Type B pancreatic cell (in vitro differentiated cells): Measurements from ENCODE around the gene EEF1A2. TPM values are rescaled to one million over a fixed set of nuclear protein-coding genes. Genes with fewer than 3 reads are reported as not detected.

Experiments
- DNase-seq: peaks from one replicate; pipeline ENCODE4 v3.0.0; 2021; ENCODE audit warnings: mixed read lengths; ENCODE audit not compliant: unreplicated experiment; ENCODE audit errors: extremely low spot score
- H3K27ac Mint-ChIP-seq: 2 replicates; pipeline ENCODE4 v1.8.0; 2021; ENCODE audit warnings: mild to moderate bottlenecking, mixed read lengths
- H3K27me3 Mint-ChIP-seq: 2 replicates; pipeline ENCODE4 v1.8.0; 2021; ENCODE audit warnings: mixed read lengths
- H3K36me3 Mint-ChIP-seq: 2 replicates; pipeline ENCODE4 v1.8.0; 2021; ENCODE audit warnings: mixed read lengths
- H3K4me1 Mint-ChIP-seq: one replicate; pipeline ENCODE4 v1.8.0; 2021; ENCODE audit warnings: mixed read lengths; ENCODE audit not compliant: unreplicated experiment
- H3K4me3 Mint-ChIP-seq: 2 replicates; pipeline ENCODE4 v1.8.0; 2021; ENCODE audit warnings: mild to moderate bottlenecking, mixed read lengths
- H3K9me3 Mint-ChIP-seq: 2 replicates; pipeline ENCODE4 v1.8.0; 2021; ENCODE audit warnings: mixed read lengths
- CTCF ChIP-seq: fragments of 200-600 bp; sonication (generic); conservative IDR thresholded peaks from 2 replicates; pipeline ENCODE4 v1.5.0; 2021; ENCODE audit warnings: antibody characterized with exemption, mild to moderate bottlenecking
- total RNA-seq: library from RNA; stranded (reverse); gene quantifications from 2 replicates; pipeline ENCODE4 v1.2.1, GENCODE V29; 2021; ENCODE audit warnings: low replicate concordance

Gene EEF1A2
- total RNA-seq, 1 donor from 2014 or later, result 20.5 TPM

DNA sequence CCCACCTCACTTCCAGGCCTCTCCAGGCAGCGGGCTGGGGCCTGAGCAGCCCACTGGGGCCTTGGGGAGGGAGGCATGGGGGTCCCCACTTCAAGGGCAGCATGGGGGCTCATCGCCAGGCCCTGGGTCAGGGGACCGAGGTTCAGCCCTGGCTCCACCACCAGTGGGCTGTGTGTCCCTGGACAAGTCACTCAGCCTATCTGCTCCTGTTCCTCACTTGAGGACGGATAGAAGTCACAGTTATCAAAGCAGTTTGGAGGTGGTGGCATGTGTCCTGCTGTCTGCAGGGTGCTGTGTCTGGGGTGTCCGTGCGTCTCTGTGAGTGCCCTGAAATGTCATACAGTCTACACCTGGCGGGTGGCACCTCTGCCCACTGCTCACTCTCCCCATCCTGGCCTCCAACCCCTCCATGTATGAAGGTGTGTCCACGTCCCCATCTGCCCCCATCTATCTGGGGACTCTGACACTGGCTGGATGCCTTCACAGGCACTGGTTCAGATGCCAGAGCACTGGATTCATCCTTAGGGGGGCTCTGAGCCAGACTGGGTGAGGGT lies 3.6 kb downstream of the EEF1A2 start:
- Mint-ChIP-seq H3K27me3 (peaks cover 13% of the 10 kb centered on the region), H3K4me3 (no peak overlapping the region), H3K36me3 (no peaks in the 10 kb centered on the region), H3K27ac (no peak overlapping the region), H3K4me1 (no peaks in the 10 kb centered on the region), H3K9me3 (no peaks in the 10 kb centered on the region)
- TF ChIP-seq CTCF, result no peak
- no peak for DNase-seq

DNA sequence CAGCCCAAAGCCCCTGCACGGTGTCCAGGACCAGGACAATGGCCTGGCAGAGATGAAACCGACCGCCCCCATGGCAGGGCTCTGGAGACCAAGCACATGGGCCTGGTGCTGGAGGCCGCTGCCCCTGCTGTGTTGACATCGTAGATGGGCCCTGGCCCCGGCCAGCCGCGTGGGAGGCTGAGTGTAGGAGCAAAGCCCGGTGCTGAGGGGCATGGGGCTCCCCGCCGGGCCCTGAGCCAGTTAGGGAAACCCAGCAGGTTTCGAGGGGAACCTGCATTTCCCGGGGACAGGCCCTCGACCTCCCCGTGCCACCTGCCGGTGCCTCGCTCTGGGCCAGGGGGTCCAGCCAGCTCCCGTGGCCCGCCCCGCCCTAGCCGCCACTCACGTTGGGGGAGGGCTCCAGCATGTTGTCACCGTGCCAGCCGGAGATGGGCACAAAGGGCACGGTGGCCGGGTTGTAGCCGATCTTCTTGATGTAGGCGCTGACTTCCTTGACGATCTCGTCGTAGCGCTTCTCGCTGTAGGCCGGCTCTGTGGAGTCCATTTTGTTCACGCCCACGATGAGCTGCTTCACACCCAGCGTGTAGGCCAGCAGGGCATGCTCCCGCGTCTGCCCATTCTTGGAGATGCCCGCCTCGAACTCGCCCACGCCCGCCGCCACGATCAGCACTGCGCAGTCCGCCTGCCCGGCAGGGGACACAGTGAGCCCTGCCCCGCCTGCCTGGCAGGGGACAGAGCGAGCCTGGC lies 4.3 kb downstream of the EEF1A2 start:
- H3K9me3 Mint-ChIP-seq, result no peaks in the 10 kb centered on the region
- H3K4me1 Mint-ChIP-seq, result no peaks in the 10 kb centered on the region
- no peak overlapping the region for H3K4me3 Mint-ChIP-seq
- peaks cover 16% of the 10 kb centered on the region for H3K27me3 Mint-ChIP-seq
- TF ChIP-seq CTCF, result no peak
- DNase-seq, result peak; percentile 69
- no peaks in the 10 kb centered on the region for H3K36me3 Mint-ChIP-seq
- H3K27ac Mint-ChIP-seq, result no peak overlapping the region

- no peak overlapping the region for H3K27ac Mint-ChIP-seq
- H3K4me3 Mint-ChIP-seq, result no peak overlapping the region
- no peaks in the 10 kb centered on the region for H3K36me3 Mint-ChIP-seq
- H3K9me3 Mint-ChIP-seq, result no peaks in the 10 kb centered on the region
- no peak for TF ChIP-seq CTCF
- no peaks in the 10 kb centered on the region for H3K4me1 Mint-ChIP-seq
- H3K27me3 Mint-ChIP-seq, result peaks cover 21% of the 10 kb centered on the region
- DNase-seq, result no peak
These were observed 4.8 kb downstream of the EEF1A2 start for GRCh38 chr20:63494084-63494419.

DNA sequence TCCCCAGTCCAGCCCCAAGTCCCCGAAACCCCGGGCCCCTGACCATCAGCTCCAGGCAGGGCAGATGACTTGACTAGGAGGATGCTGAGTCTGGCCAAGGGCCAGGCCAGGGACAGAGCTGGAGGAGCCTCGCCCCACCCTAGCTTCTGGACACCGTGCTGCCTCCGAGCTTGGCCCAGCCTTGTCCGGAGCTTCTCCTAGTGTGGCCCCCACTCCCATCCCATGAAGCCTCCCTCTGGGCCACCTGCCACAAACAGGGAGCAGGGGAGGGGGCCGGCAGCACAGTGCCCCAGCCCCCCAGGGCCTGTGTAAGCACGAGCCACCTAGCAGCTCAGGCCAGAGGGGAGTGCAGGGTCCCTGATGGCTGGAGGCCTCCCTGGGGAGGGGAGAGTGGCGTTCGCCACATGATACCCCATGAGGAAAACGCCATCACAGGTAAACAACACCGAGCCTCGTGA lies 5.3 kb downstream of the EEF1A2 start:
- Mint-ChIP-seq H3K9me3 (no peaks in the 10 kb centered on the region), H3K27me3 (peaks cover 24% of the 10 kb centered on the region)

DNA sequence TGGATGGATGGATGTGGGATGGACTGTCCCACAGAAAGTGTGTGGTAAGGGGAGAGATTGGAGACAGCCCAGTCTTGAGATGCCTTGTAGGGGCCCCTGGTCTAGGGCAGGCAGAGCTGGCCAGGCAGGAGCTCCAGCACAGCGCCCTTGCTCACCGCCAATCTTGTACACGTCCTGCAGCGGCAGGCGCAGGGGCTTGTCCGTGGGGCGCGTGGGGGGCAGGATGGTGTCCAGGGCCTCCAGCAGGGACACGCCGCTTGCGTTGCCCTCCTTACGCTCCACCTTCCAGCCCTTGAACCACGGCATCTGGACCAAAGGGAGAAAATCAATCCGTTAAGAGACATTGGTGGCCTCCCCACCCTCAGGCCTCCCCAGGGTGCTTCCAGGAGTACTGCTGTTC lies 5.9 kb downstream of the EEF1A2 start:
- Mint-ChIP-seq H3K4me1 (no peaks in the 10 kb centered on the region), H3K36me3 (no peaks in the 10 kb centered on the region), H3K4me3 (no peak overlapping the region), H3K27me3 (peaks cover 24% of the 10 kb centered on the region), H3K27ac (no peak overlapping the region), H3K9me3 (no peaks in the 10 kb centered on the region)
- DNase-seq, result peak; percentile 63
- no peak for TF ChIP-seq CTCF

More for the DNA sequence above, 5.3 kb downstream of the EEF1A2 start:
- no peaks in the 10 kb centered on the region for H3K4me1 Mint-ChIP-seq
- peak; percentile 65 for DNase-seq
- no peak for TF ChIP-seq CTCF
- H3K27ac Mint-ChIP-seq, result no peak overlapping the region
- H3K4me3 Mint-ChIP-seq, result no peak overlapping the region
- no peaks in the 10 kb centered on the region for H3K36me3 Mint-ChIP-seq
